Measurements from ENCODE around the gene BMERB1.
"Not testable (repeated sequence)": the region's sequence is repeated elsewhere in the genome, so short reads cannot be mapped to it uniquely, and the experiment has no call there.

Gene BMERB1

GRCh38 chr16:15426796-15427195 lies 7.6 kb upstream of the BMERB1 start:
- DNase-seq, result no peak

GRCh38 chr16:15427648-15428239 lies 6.6 kb upstream of the BMERB1 start:
- peak; percentile 63 for DNase-seq

GRCh38 chr16:15430884-15431283 lies 3.5 kb upstream of the BMERB1 start:
- not testable (repeated sequence) for DNase-seq

- no peak for DNase-seq
Observed at GRCh38 chr16:15434079-15434424, 336 bp upstream of the BMERB1 start.

GRCh38 chr16:15435216-15435864 lies 952 bp downstream of the BMERB1 start:
- DNase-seq, result peak; percentile 53

GRCh38 chr16:15439102-15439501 lies 4.7 kb downstream of the BMERB1 start:
- no peak for DNase-seq

- DNase-seq, result no peak
Observed at GRCh38 chr16:15439521-15439920, 5.1 kb downstream of the BMERB1 start.

GRCh38 chr16:15440852-15441251 lies 6.5 kb downstream of the BMERB1 start:
- no peak for DNase-seq

- DNase-seq, result not testable (repeated sequence)
Observed at GRCh38 chr16:15442140-15442539, 7.8 kb downstream of the BMERB1 start.

GRCh38 chr16:15443753-15444152 lies 9.4 kb downstream of the BMERB1 start:
- no peak for DNase-seq

GRCh38 chr16:15444264-15444663 lies 9.9 kb downstream of the BMERB1 start:
- DNase-seq, result no peak

- DNase-seq, result no peak
Observed at GRCh38 chr16:15445450-15445849, 11.1 kb downstream of the BMERB1 start.

GRCh38 chr16:15446901-15447300 lies 12.5 kb downstream of the BMERB1 start:
- no peak for DNase-seq

- peak; percentile 15 for DNase-seq
Observed at GRCh38 chr16:15450624-15451023, 16.2 kb downstream of the BMERB1 start.

- peak; percentile 8 for DNase-seq
Observed at GRCh38 chr16:15451098-15451731, 16.8 kb downstream of the BMERB1 start.

GRCh38 chr16:15452246-15452855 lies 18.0 kb downstream of the BMERB1 start:
- no peak for DNase-seq

- peak; percentile 8 for DNase-seq
Observed at GRCh38 chr16:15453296-15453695, 18.9 kb downstream of the BMERB1 start.

- DNase-seq, result peak; percentile 13
Observed at GRCh38 chr16:15454933-15455332, 20.5 kb downstream of the BMERB1 start.

GRCh38 chr16:15457400-15457799 lies 23.0 kb downstream of the BMERB1 start:
- DNase-seq, result peak; percentile 10

- no peak for DNase-seq
Observed at GRCh38 chr16:15457958-15458357, 23.6 kb downstream of the BMERB1 start.

- DNase-seq, result no peak
Observed at GRCh38 chr16:15459791-15460190, 25.4 kb downstream of the BMERB1 start.

- peak; percentile 8 for DNase-seq
Observed at GRCh38 chr16:15460601-15461000, 26.2 kb downstream of the BMERB1 start.

GRCh38 chr16:15461376-15461775 lies 27.0 kb downstream of the BMERB1 start:
- no peak for DNase-seq
